ENCODE measurements around the gene ZNF155. TPM values are rescaled to one million over a fixed set of nuclear protein-coding genes. Genes with fewer than 3 reads are reported as not detected.

Gene ZNF155
- total and polyA plus RNA-seq, 11 donors, result 4.0 to 7.7 (median 6.3) TPM

GRCh38 chr19:43997631-43998290, 13.8 kb downstream of the ZNF155 start:
- Histone ChIP-seq H3K27ac (no peak overlapping the region), H3K27me3 (no peaks in the 10 kb centered on the region), H3K36me3 (peaks cover 0 to 52% (median 43%) of the 10 kb centered on the region in 9 donors), H3K4me1 (peaks cover 0 to 6% (median 2%) of the 10 kb centered on the region in 12 donors), H3K9me3 (peaks cover 0 to 26% (median 0%) of the 10 kb centered on the region in 12 donors), H3K4me3 (no peak overlapping the region)
- no peak for TF ChIP-seq POLR2A (IDR thresholded peaks at IDR 0.05)
- TF ChIP-seq CTCF (IDR thresholded peaks at IDR 0.05), result no peak
- ATAC-seq (peak in 1 of 4 donors; percentile 8), DNase-seq (peak in 3 of 5 donors; percentile 30 to 39 (median 30))
- 83 to 88% (median 86%) methylated on average over 10 of the region's 10 CpGs for WGBS, 4 donors
- intact Hi-C loops (cut with DNase I), result no loop called here

- DNase-seq (no peak), ATAC-seq (no peak)
- Histone ChIP-seq H3K27me3 (no peaks in the 10 kb centered on the region), H3K36me3 (peaks cover 0 to 18% (median 6%) of the 10 kb centered on the region in 9 donors), H3K4me3 (peak overlapping the region; percentile 61 to 92 (median 82)), H3K9me3 (peaks cover 0 to 34% (median 2%) of the 10 kb centered on the region in 12 donors), H3K4me1 (peaks cover 0 to 28% (median 11%) of the 10 kb centered on the region in 12 donors), H3K27ac (peak overlapping the region in 11 of 12 donors; percentile 52 to 84 (median 77))
- WGBS, 4 donors, result 8 to 11% (median 9%) methylated on average over 8 of the region's 8 CpGs
- intact Hi-C loops (cut with DNase I), result loop anchor here in 9 of 10 donors (1.0 to 10.0 kb wide), 12 partner anchors 17 to 165 kb away; partner anchors contain the start of genes ZNF155 (in 6 of the 9), ZNF224 (in 4 of the 9), ZNF222 (in 2 of the 9) and ZNF223 (in 2 of the 9)
- TF ChIP-seq POLR2A (IDR thresholded peaks at IDR 0.05), result no peak
- no peak for TF ChIP-seq CTCF (IDR thresholded peaks at IDR 0.05)
Observed at GRCh38 chr19:44002212-44002565, 18.2 kb downstream of the ZNF155 start.

GRCh38 chr19:44002566-44003460, 18.8 kb downstream of the ZNF155 start, which contains the start of gene ZNF230:
Gene ZNF230, plus strand, starts transcription at chr19:44002957. Its CDS starts 4,122 bp downstream, at chr19:44007079.
- peak within 1 kb of the TSS; percentile 37 to 84 (median 75) for H3K27ac ChIP-seq
- ATAC-seq (peak; percentile 99 to 100 (median 100)), DNase-seq (peak; percentile 89 to 95 (median 94))
- TF ChIP-seq CTCF (IDR thresholded peaks at IDR 0.05) (no peak), POLR2A (IDR thresholded peaks at IDR 0.05) (peak in 1 of 2 donors; percentile 41)
- H3K27me3 ChIP-seq, result no peaks in the 10 kb centered on the region
- WGBS, 4 donors, result 0 to 1% (median 1%) methylated on average over 40 to 48 of the region's 48 CpGs
- H3K4me3 ChIP-seq, result peak within 1 kb of the TSS; percentile 61 to 92 (median 82)
- H3K4me1 ChIP-seq, result peaks cover 0 to 28% (median 11%) of the 10 kb centered on the region in 12 donors
- intact Hi-C loops (cut with DNase I), result loop anchor here in 9 of 10 donors (1.0 to 10.0 kb wide), 12 partner anchors 18 to 164 kb away; partner anchors contain the start of genes ZNF155 (in 6 of the 9), ZNF224 (in 4 of the 9), ZNF222 (in 2 of the 9) and ZNF223 (in 2 of the 9)
- H3K9me3 ChIP-seq, result peaks cover 0 to 39% (median 7%) of the 10 kb centered on the region in 12 donors
- H3K36me3 ChIP-seq, result peaks cover 0 to 18% (median 11%) of the 10 kb centered on the region in 9 donors
